H9 (cell line): ENCODE data around the gene TMEM237. TPM values are rescaled to one million over a fixed set of nuclear protein-coding genes. Genes with fewer than 3 reads are reported as not detected.

Experiments
- DNase-seq: peaks from one replicate; pipeline ENCODE4 v3.0.0-alpha.2; 2017
- H2AFZ ChIP-seq: one replicate; pipeline ENCODE4 v1.6.1; 2013; ENCODE audit warnings: mild to moderate bottlenecking, low read length, control low read depth, moderate library complexity
- H2AK5ac ChIP-seq: 2 replicates; pipeline ENCODE4 v1.6.1; 2013; ENCODE audit warnings: low read length, control low read depth, mixed read lengths; ENCODE audit not compliant: insufficient read length
- H2BK120ac ChIP-seq: one replicate; pipeline ENCODE4 v1.6.1; 2013; ENCODE audit warnings: low read depth, mild to moderate bottlenecking, low read length, control low read depth, inconsistent platforms; ENCODE audit not compliant: poor library complexity, severe bottlenecking
- H2BK12ac ChIP-seq: 2 replicates; pipeline ENCODE4 v1.6.1; 2013; ENCODE audit warnings: low read length, control low read depth, mixed read lengths, low read depth; ENCODE audit not compliant: insufficient read length
- H2BK15ac ChIP-seq: 2 replicates; pipeline ENCODE4 v1.6.1; 2013; ENCODE audit warnings: low read depth, low read length, control low read depth
- H2BK20ac ChIP-seq: one replicate; pipeline ENCODE4 v1.6.1; 2013; ENCODE audit warnings: low read depth, mild to moderate bottlenecking, low read length, control low read depth, inconsistent platforms; ENCODE audit not compliant: poor library complexity, severe bottlenecking
- H2BK5ac ChIP-seq: 2 replicates; pipeline ENCODE4 v1.6.1; 2013; ENCODE audit warnings: low read length, control low read depth, mixed read lengths; ENCODE audit not compliant: insufficient read length
- H3K14ac ChIP-seq: 2 replicates; pipeline ENCODE4 v1.6.1; 2013; ENCODE audit warnings: low read length, control low read depth; ENCODE audit not compliant: insufficient read depth
- H3K18ac ChIP-seq: 2 replicates; pipeline ENCODE4 v1.6.1; 2013; ENCODE audit warnings: low read depth, mild to moderate bottlenecking, mixed read lengths, low read length, control low read depth; ENCODE audit not compliant: insufficient read length
- H3K23ac ChIP-seq: 2 replicates; pipeline ENCODE4 v1.6.1; 2013; ENCODE audit warnings: low read length, control low read depth, mixed read lengths, low read depth; ENCODE audit not compliant: insufficient read length
- H3K23me2 ChIP-seq: 2 replicates; pipeline ENCODE4 v1.6.1; 2013; ENCODE audit warnings: low read depth, mild to moderate bottlenecking, mixed read lengths, low read length, control low read depth; ENCODE audit not compliant: insufficient read length, poor library complexity, severe bottlenecking
- H3K27ac ChIP-seq: 2 replicates; pipeline ENCODE4 v1.5.1; 2013; ENCODE audit warnings: low read length, control low read depth, mixed read lengths, low read depth; ENCODE audit not compliant: insufficient read length
- H3K27me3 ChIP-seq: 2 replicates; pipeline ENCODE4 v1.6.1; 2013; ENCODE audit warnings: low read length, control low read depth, inconsistent platforms; ENCODE audit not compliant: insufficient read depth
- H3K4ac ChIP-seq: 2 replicates; pipeline ENCODE4 v1.6.1; 2013; ENCODE audit warnings: low read depth, mild to moderate bottlenecking, control low read depth, inconsistent platforms, low read length, moderate library complexity
- H3K4me1 ChIP-seq: 2 replicates; pipeline ENCODE4 v1.6.1; 2013; ENCODE audit warnings: low read length, control low read depth, inconsistent platforms; ENCODE audit not compliant: insufficient read depth
- H3K4me2 ChIP-seq: 2 replicates; pipeline ENCODE4 v1.6.1; 2013; ENCODE audit warnings: low read length, control low read depth, mixed read lengths; ENCODE audit not compliant: insufficient read length, insufficient read depth
- H3K56ac ChIP-seq: 2 replicates; pipeline ENCODE4 v1.6.1; 2013; ENCODE audit warnings: low read depth, mild to moderate bottlenecking, mixed read lengths, low read length, control low read depth; ENCODE audit not compliant: insufficient read length
- H3K79me1 ChIP-seq: 2 replicates; pipeline ENCODE4 v1.6.1; 2013; ENCODE audit warnings: low read depth, mild to moderate bottlenecking, moderate library complexity, low read length, control low read depth, inconsistent platforms; ENCODE audit not compliant: insufficient read depth, poor library complexity, severe bottlenecking
- H3K79me2 ChIP-seq: 2 replicates; pipeline ENCODE4 v1.6.1; 2013; ENCODE audit warnings: low read length, control low read depth, inconsistent platforms; ENCODE audit not compliant: insufficient read depth
- H3K9ac ChIP-seq: 2 replicates; pipeline ENCODE4 v1.6.1; 2013; ENCODE audit warnings: low read length, control low read depth, mixed read lengths; ENCODE audit not compliant: insufficient read length; ENCODE audit errors: extremely low read depth
- H3K9me3 ChIP-seq: one replicate; pipeline ENCODE4 v1.6.1; 2013; ENCODE audit warnings: low read depth, low read length, inconsistent platforms; ENCODE audit not compliant: control insufficient read depth
- H3T11ph ChIP-seq: one replicate; pipeline ENCODE4 v1.6.1; 2013; ENCODE audit warnings: mild to moderate bottlenecking, low read length, control low read depth, inconsistent platforms
- H4K20me1 ChIP-seq: one replicate; pipeline ENCODE4 v1.6.1; 2013; ENCODE audit not compliant: control insufficient read depth, insufficient read length, insufficient read depth
- H4K5ac ChIP-seq: 2 replicates; pipeline ENCODE4 v1.6.1; 2013; ENCODE audit warnings: low read depth, mild to moderate bottlenecking, mixed read lengths, low read length, control low read depth; ENCODE audit not compliant: insufficient read length
- H4K8ac ChIP-seq: replicated peaks from 2 replicates; pipeline ENCODE4 v1.6.1; 2013; ENCODE audit warnings: low read length, control low read depth, mixed read lengths, low read depth; ENCODE audit not compliant: insufficient read length
- H4K91ac ChIP-seq: 2 replicates; pipeline ENCODE4 v1.6.1; 2013; ENCODE audit warnings: low read depth, mild to moderate bottlenecking, moderate library complexity, mixed read lengths, low read length, control low read depth; ENCODE audit not compliant: insufficient read length
- H3K27ac Mint-ChIP-seq, 3 experiments: 2 replicates in 2 of 3; 3 replicates in 1 of 3; pipeline ENCODE4 v1.8.0; 2020 to 2021; ENCODE audit warnings: mixed read lengths in 3 of 3, mild to moderate bottlenecking in 1 of 3, moderate library complexity in 1 of 3
- H3K27me3 Mint-ChIP-seq: 2 replicates; pipeline ENCODE4 v1.8.0; 2021; ENCODE audit warnings: low read depth, mild to moderate bottlenecking, moderate library complexity, mixed read lengths
- H3K36me3 Mint-ChIP-seq, 3 experiments: 2 replicates in 2 of 3; 3 replicates in 1 of 3; pipeline ENCODE4 v1.8.0; 2020 to 2021; ENCODE audit warnings: low read depth in 3 of 3, mixed read lengths in 3 of 3; ENCODE audit not compliant: insufficient read depth in 1 of 3
- H3K4me1 Mint-ChIP-seq, 2 experiments: 2 replicates each; pipeline ENCODE4 v1.8.0; 2020; ENCODE audit warnings: mixed read lengths in 2 of 2
- H3K4me3 Mint-ChIP-seq, 2 experiments: 2 replicates in 1 of 2; 3 replicates in 1 of 2; pipeline ENCODE4 v1.8.0; 2020 to 2021; ENCODE audit warnings: mild to moderate bottlenecking in 2 of 2, mixed read lengths in 2 of 2, moderate library complexity in 1 of 2
- H3K9me3 Mint-ChIP-seq, 2 experiments: 2 replicates in 1 of 2; 3 replicates in 1 of 2; pipeline ENCODE4 v1.8.0; 2020; ENCODE audit warnings: mild to moderate bottlenecking in 2 of 2, mixed read lengths in 2 of 2, moderate library complexity in 1 of 2
- CTCF ChIP-seq: fragments of 200-600 bp; sonication (generic); conservative IDR thresholded peaks from 3 replicates; pipeline ENCODE4 v1.8.0; 2021; ENCODE audit warnings: antibody characterized with exemption, mild to moderate bottlenecking
- WGBS: extraction: QIAGEN DNeasy Blood & Tissue Kit; methylation state at CpG from one replicate; pipeline ENCODE4 v1.1.7; 2013; ENCODE audit warnings: missing lambda C conversion rate, low lambda C conversion rate, mixed read lengths; ENCODE audit not compliant: insufficient read length; ENCODE audit errors: extremely low coverage; 5-methylcytosine and 5-hydroxymethylcytosine counted together
- total RNA-seq: library from RNA; stranded (reverse); gene quantifications from 2 replicates; pipeline ENCODE4 v1.2.1, GENCODE V29; 2021

TMEM237 gene
- total RNA-seq, 1 experiment from 2014 or later = 37.7 TPM

GRCh38 chr2:201631041-201631440, 12.3 kb downstream of the TMEM237 start:
- DNase-seq = no peak
- Histone ChIP-seq H2BK15ac (no peak overlapping the region), H3K79me2 (no peaks in the 10 kb centered on the region), H2BK20ac (no peak overlapping the region), H3K27me3 (no peaks in the 10 kb centered on the region), H2AK5ac (no peak overlapping the region), H3K23ac (no peak overlapping the region), H3T11ph (no peak overlapping the region), H2BK12ac (no peak overlapping the region), H2AFZ (no peak overlapping the region), H3K79me1 (no peaks in the 10 kb centered on the region), H3K56ac (no peak overlapping the region), H4K91ac (no peak overlapping the region), H3K14ac (no peak overlapping the region), H3K9ac (no peak overlapping the region), H2BK120ac (no peak overlapping the region), H3K9me3 (no peaks in the 10 kb centered on the region), H2BK5ac (no peak overlapping the region), H3K4me2 (no peak overlapping the region), H3K4me1 (no peaks in the 10 kb centered on the region), H3K27ac (no peak overlapping the region), H4K8ac (no peak overlapping the region), H4K20me1 (no peaks in the 10 kb centered on the region), H3K23me2 (no peaks in the 10 kb centered on the region), H3K4ac (no peak overlapping the region), H4K5ac (no peak overlapping the region), H3K18ac (no peak overlapping the region)
- Mint-ChIP-seq H3K27ac (peak overlapping the region in 1 of 3 experiments; percentile 78; a peak in 1 of 7 replicates), H3K4me3 (no peak overlapping the region), H3K27me3 (no peaks in the 10 kb centered on the region), H3K9me3 (no peaks in the 10 kb centered on the region), H3K4me1 (0 out of 4 replicates have a peak, but pooled peaks cover 0 to 5% of the 10 kb centered on the region in 2 experiments), H3K36me3 (peaks cover 28 to 85% (median 84%) of the 10 kb centered on the region in 3 experiments; a peak in 6 of 7 replicates)
- no peak for TF ChIP-seq CTCF
- WGBS = no CpG with 5 or more reads among the region's 8 CpGs
